ENCODE data around the gene SURF2.

Gene SURF2

DNA sequence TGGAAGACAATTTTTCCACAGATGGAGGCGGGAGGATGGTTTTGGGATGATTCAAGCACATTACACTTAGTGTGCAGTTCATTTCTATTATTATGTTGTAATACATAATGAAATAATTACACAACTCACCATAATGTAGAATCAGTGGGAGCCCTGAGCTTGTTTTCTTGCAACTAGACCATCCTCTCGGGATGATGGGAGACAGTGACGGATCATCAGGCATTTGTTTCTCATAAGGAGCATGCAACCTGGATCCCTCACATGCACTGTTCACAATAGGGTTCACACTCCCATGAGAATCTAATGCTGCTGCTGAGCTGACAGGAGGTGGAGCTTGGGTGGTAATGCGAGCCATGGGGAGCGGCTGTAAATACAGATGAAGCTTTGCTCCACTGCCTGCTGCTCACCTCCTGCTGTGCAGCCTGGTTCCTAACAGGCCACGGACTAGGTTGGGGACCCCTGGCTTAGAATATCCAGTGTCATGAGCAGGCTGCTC lies 21.4 kb downstream of the SURF2 start:
- no CpG with 5 or more reads among the region's 6 CpGs for WGBS (ENCODE audit: insufficient coverage, insufficient read length)
- no peaks in the 10 kb centered on the region for H3K36me3 ChIP-seq (ENCODE audit: control insufficient read depth, insufficient read depth, low read length)

DNA sequence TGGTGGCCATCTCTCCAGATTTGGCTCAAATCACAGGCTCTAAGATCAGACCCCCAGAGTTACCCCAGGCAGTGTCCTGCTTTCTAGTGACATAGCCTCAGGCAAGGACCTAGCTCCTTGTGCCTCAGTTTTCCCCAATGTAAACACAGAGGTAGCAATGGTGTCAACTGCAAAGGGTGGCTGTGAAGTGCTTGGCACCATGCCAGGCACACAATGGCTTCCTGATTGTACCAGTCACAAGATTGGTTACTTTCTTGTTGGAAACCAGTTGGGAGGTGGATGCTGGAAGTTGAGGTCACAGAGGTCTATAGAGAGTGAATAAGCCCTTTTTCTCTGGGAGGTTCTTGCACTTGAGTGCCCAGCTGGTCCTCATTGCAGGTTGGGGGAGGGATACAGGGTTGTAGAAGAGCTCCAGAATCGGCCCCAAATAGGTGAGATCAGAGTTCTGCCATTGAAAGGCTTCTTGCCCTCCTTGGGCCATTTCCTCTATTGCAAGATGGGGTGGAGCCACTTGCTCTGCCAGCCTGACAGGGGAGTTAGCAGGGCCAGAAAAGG lies 22.1 kb downstream of the SURF2 start:
- no peak for DNase-seq (ENCODE audit: low read depth, low spot score)
- Histone ChIP-seq H3K9me3 (ENCODE audit: control insufficient read depth, insufficient read depth, low read length) (no peaks in the 10 kb centered on the region; the same call in 1 of the 2 replicates), H3K27ac (ENCODE audit: low read length) (no peak overlapping the region), H3K4me3 (ENCODE audit: low read length) (no peak overlapping the region), H3K36me3 (ENCODE audit: control insufficient read depth, insufficient read depth, low read length) (no peaks in the 10 kb centered on the region), H3K27me3 (ENCODE audit: control insufficient read depth, insufficient read depth, low read length) (no peaks in the 10 kb centered on the region), H3K4me1 (ENCODE audit: control insufficient read depth, insufficient read depth, low read length) (no peaks in the 10 kb centered on the region)
- no CpG with 5 or more reads among the region's 1 CpG for WGBS (ENCODE audit: insufficient coverage, insufficient read length)

More for the DNA sequence above, 21.4 kb downstream of the SURF2 start:
- Histone ChIP-seq H3K27me3 (ENCODE audit: control insufficient read depth, insufficient read depth, low read length) (no peaks in the 10 kb centered on the region), H3K9me3 (ENCODE audit: control insufficient read depth, insufficient read depth, low read length) (no peaks in the 10 kb centered on the region; the same call in 1 of the 2 replicates), H3K4me3 (ENCODE audit: low read length) (no peak overlapping the region), H3K27ac (ENCODE audit: low read length) (no peak overlapping the region), H3K4me1 (ENCODE audit: control insufficient read depth, insufficient read depth, low read length) (no peaks in the 10 kb centered on the region)
- DNase-seq (ENCODE audit: low read depth, low spot score), result no peak

DNA sequence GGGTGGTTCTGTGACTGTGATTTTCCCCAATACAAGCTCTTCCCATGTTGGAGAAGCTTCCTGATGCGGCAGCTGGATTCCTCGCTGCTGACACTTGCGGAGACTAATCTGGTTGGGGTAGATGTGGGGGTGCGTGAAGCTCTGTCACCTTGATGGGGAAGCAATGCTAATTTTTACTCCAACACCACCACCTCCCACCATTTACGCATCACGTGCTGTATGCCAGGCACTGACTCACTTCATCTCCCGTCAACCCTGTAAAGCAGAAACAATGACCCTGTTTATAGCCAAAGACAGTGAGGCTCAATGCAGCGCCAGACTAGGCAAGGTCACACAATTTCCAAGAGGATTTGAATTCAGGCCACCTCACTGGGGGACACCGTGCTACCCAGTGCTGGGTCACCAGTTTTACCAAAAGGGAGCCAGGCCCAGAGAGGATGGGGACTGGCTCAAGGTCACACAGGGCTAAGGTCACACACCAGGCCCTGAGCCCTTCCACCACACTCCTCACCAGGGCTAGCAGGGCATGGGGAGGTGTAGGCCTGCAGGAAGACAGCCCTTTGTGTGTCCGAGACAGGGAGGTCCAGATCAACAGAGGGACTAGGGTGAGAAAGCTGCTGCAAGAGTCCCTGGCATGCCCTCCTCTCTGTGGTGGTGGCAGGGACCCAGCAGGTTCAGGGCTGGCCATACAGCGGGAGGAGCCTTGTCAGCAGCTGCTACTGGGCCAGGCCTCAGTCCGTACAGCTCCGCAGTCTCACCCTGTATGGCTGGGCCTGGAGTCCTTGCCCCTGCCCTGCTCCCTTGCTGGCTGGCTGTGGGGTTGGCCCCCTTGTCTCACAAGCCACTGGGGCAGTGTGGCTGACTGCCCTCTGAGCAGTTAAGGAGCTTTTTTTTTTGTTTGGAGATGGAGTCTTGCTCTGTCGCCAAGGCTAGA lies 23.1 kb downstream of the SURF2 start:
- Histone ChIP-seq H3K27ac (ENCODE audit: low read length) (no peak overlapping the region), H3K4me3 (ENCODE audit: low read length) (no peak overlapping the region), H3K36me3 (ENCODE audit: control insufficient read depth, insufficient read depth, low read length) (no peaks in the 10 kb centered on the region), H3K9me3 (ENCODE audit: control insufficient read depth, insufficient read depth, low read length) (no peaks in the 10 kb centered on the region; the same call in 1 of the 2 replicates), H3K27me3 (ENCODE audit: control insufficient read depth, insufficient read depth, low read length) (no peaks in the 10 kb centered on the region), H3K4me1 (ENCODE audit: control insufficient read depth, insufficient read depth, low read length) (no peaks in the 10 kb centered on the region)
- DNase-seq (ENCODE audit: low read depth, low spot score), result no peak
- no CpG with 5 or more reads among the region's 14 CpGs for WGBS (ENCODE audit: insufficient coverage, insufficient read length)

DNA sequence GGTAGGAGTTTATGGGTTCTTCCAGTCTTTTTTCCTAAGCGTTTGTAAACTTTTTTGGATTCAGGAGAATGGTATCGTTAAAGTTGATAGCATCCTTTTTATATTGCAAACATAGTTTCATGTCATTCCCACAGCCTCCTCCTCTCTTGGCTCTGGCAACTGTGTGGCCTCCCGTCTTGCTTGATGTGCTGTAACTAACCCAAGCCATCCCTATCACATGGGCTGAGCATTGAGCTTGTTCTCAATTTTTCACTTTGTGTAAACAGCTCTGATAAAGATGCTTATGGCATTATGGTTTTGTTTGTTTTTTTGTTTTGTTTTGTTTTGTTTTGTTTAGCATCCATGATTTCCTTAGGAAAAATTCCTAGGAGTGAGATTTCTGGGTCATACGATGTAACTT lies 24.4 kb downstream of the SURF2 start:
- Histone ChIP-seq H3K27ac (ENCODE audit: low read length) (no peak overlapping the region), H3K36me3 (ENCODE audit: control insufficient read depth, insufficient read depth, low read length) (no peaks in the 10 kb centered on the region), H3K4me1 (ENCODE audit: control insufficient read depth, insufficient read depth, low read length) (no peaks in the 10 kb centered on the region), H3K27me3 (ENCODE audit: control insufficient read depth, insufficient read depth, low read length) (no peaks in the 10 kb centered on the region), H3K9me3 (ENCODE audit: control insufficient read depth, insufficient read depth, low read length) (no peaks in the 10 kb centered on the region; the same call in 1 of the 2 replicates), H3K4me3 (ENCODE audit: low read length) (no peak overlapping the region)
- DNase-seq (ENCODE audit: low read depth, low spot score), result no peak
- WGBS (ENCODE audit: insufficient coverage, insufficient read length), result no CpG with 5 or more reads among the region's 4 CpGs

DNA sequence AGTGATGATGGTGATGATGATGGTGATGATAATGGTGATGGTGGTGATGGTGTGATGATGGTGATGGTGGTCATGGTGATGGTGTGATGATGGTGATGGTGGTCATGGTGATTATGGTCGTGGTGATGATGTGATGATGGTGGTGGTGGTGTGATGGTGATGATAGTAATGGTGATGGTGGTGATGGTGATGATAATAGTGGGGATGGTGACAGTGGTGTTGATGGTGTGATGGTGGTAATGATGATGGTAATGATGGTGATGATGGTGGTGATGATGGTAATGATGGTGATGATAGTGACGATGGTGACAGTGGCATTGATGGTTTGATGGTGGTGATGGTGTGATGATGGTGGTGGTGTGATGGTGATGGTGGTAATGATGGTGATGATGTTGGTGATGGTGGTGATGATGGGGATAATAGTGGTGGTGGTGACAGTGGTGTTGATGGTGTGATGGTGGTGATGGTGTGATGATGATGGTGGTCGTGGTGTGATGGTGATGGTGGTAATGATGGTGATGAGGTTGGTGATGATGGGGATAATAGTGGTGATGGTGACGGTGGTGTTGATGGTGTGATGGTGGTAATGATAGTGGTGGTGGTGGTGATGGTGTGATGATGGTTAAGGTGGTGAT lies 26.3 kb downstream of the SURF2 start:
- DNase-seq (ENCODE audit: low read depth, low spot score), result no peak
- H3K9me3 ChIP-seq (ENCODE audit: control insufficient read depth, insufficient read depth, low read length), result no peaks in the 10 kb centered on the region; the same call in 1 of the 2 replicates
- no peaks in the 10 kb centered on the region for H3K27me3 ChIP-seq (ENCODE audit: control insufficient read depth, insufficient read depth, low read length)
- WGBS (ENCODE audit: insufficient coverage, insufficient read length), result 100% methylated on average over 4 of the region's 4 CpGs
- no peak overlapping the region for H3K27ac ChIP-seq (ENCODE audit: low read length)
- H3K4me1 ChIP-seq (ENCODE audit: control insufficient read depth, insufficient read depth, low read length), result no peaks in the 10 kb centered on the region
- no peaks in the 10 kb centered on the region for H3K36me3 ChIP-seq (ENCODE audit: control insufficient read depth, insufficient read depth, low read length)
- H3K4me3 ChIP-seq (ENCODE audit: low read length), result no peak overlapping the region

DNA sequence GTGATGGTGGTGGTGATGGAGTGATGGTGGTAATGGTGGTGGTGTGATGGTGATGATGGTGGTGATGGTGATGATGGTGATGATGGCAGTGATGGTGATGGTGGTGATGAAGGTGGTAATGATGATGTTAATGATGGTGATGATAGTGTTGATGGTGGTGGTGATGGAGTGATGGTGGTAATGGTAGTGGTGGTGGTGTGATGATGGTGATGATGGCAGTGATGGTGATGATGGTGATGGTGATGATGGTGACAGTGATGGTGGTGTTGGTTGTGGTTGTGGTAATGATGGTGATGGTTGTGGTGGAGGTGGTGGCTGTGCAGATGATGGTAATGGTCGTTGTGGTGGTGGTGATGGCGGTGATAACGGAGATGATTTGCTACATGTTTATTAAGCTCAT lies 27.1 kb downstream of the SURF2 start:
- Histone ChIP-seq H3K4me3 (ENCODE audit: low read length) (no peak overlapping the region), H3K27me3 (ENCODE audit: control insufficient read depth, insufficient read depth, low read length) (no peaks in the 10 kb centered on the region), H3K36me3 (ENCODE audit: control insufficient read depth, insufficient read depth, low read length) (no peaks in the 10 kb centered on the region), H3K27ac (ENCODE audit: low read length) (no peak overlapping the region), H3K9me3 (ENCODE audit: control insufficient read depth, insufficient read depth, low read length) (no peaks in the 10 kb centered on the region), H3K4me1 (ENCODE audit: control insufficient read depth, insufficient read depth, low read length) (no peaks in the 10 kb centered on the region)
- no CpG with 5 or more reads among the region's 3 CpGs for WGBS (ENCODE audit: insufficient coverage, insufficient read length)
- no peak for DNase-seq (ENCODE audit: low read depth, low spot score)

DNA sequence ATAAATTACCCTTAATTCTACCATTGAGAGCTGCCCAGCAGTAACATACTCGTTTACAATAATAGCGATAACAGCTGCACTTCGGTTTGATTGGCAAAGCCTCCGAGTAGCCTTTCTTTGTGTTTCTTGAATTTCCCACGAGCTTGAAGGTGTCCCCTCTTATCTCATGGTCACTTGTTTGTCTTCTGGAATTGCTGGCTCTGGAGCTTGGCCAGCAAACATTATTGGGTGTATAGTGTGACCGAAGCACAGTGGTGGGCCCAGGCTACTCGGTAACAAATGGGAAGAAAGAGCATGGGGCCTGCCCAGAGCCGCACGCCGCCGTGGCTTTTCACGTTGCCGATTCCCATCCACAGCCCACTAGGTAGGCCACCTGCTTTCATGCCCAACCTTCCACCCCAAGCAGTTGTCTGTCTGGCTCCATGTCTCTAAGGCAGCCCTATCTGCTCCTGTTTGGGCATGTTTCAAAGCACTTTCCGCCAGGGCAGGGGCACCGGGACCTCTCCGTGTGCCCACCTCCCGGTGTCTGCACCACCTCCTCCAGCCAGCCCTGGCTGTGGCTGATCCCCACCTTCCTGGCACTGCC lies 28.5 kb downstream of the SURF2 start:
- Histone ChIP-seq H3K27ac (ENCODE audit: low read length) (no peak overlapping the region), H3K9me3 (ENCODE audit: control insufficient read depth, insufficient read depth, low read length) (no peaks in the 10 kb centered on the region), H3K27me3 (ENCODE audit: control insufficient read depth, insufficient read depth, low read length) (no peaks in the 10 kb centered on the region), H3K4me3 (ENCODE audit: low read length) (no peak overlapping the region), H3K4me1 (ENCODE audit: control insufficient read depth, insufficient read depth, low read length) (no peaks in the 10 kb centered on the region), H3K36me3 (ENCODE audit: control insufficient read depth, insufficient read depth, low read length) (no peaks in the 10 kb centered on the region)
- WGBS (ENCODE audit: insufficient coverage, insufficient read length), result no CpG with 5 or more reads among the region's 17 CpGs
- DNase-seq (ENCODE audit: low read depth, low spot score), result no peak

DNA sequence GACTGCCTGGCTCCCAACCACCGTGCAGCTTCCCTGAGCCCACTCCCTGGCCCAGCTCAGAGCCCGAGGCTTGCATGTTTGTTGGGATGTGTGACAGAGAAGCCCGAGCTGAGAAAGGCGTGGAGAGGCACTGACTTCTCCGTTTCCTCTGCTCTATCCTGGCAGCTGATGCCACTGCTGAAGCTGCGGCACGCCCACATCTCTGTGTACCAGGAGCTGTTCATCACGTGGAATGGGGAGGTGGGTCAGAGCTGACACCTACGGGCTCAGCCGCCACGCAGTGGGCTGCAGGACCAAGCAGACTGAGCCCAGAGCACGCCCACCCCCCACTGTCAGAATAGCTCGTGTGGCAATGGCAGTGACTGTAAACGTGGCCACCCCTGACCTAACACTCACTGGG lies 29.1 kb downstream of the SURF2 start:
- Histone ChIP-seq H3K4me3 (ENCODE audit: low read length) (no peak overlapping the region), H3K9me3 (ENCODE audit: control insufficient read depth, insufficient read depth, low read length) (no peaks in the 10 kb centered on the region), H3K36me3 (ENCODE audit: control insufficient read depth, insufficient read depth, low read length) (no peaks in the 10 kb centered on the region), H3K27me3 (ENCODE audit: control insufficient read depth, insufficient read depth, low read length) (no peaks in the 10 kb centered on the region), H3K4me1 (ENCODE audit: control insufficient read depth, insufficient read depth, low read length) (no peaks in the 10 kb centered on the region), H3K27ac (ENCODE audit: low read length) (no peak overlapping the region)
- DNase-seq (ENCODE audit: low read depth, low spot score), result no peak
- WGBS (ENCODE audit: insufficient coverage, insufficient read length), result no CpG with 5 or more reads among the region's 14 CpGs

DNA sequence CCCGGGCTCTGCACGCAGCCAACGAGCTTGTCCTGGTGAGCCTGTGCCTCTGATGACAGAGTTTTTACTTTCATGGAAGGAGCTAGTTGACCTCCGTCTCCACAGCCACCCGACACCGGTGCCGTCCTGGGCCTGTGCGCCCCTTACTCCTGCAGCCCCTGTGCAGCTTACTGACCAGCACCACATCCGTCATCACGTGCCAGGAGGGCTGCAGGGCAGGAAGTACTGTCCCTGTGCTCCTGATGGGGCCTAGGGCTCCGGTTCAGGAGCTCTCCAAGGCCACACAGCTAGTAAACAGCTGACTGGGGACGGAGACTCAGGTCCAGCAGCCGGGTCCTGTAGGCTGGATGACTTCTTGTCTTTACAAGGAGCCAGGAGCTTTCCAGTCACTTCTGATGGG lies 30.0 kb downstream of the SURF2 start:
- no peak for DNase-seq (ENCODE audit: low read depth, low spot score)
- Histone ChIP-seq H3K4me3 (ENCODE audit: low read length) (no peak overlapping the region), H3K36me3 (ENCODE audit: control insufficient read depth, insufficient read depth, low read length) (no peaks in the 10 kb centered on the region), H3K4me1 (ENCODE audit: control insufficient read depth, insufficient read depth, low read length) (no peaks in the 10 kb centered on the region), H3K27me3 (ENCODE audit: control insufficient read depth, insufficient read depth, low read length) (no peaks in the 10 kb centered on the region), H3K9me3 (ENCODE audit: control insufficient read depth, insufficient read depth, low read length) (no peaks in the 10 kb centered on the region), H3K27ac (ENCODE audit: low read length) (no peak overlapping the region)
- WGBS (ENCODE audit: insufficient coverage, insufficient read length), result no CpG with 5 or more reads among the region's 13 CpGs

DNA sequence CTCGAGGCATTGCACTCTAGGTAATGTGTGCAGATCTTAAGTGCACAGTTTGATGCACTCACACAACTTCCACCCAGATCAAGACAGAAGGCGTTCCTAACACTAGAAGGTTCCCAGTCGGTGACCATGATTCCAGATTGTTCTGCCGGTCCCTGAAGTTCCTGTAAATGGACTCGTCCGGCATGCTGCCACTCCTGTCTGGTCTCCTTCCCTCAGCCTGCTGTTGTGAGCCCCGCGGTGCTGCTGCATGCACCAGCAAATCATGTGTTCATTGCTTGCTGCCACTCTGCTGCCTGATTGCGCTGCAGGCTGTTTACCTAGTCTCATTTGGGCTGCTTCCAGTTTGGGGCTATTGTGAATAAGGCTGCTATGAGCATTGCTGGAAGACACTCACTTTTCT lies 31.3 kb downstream of the SURF2 start:
- Histone ChIP-seq H3K27me3 (ENCODE audit: control insufficient read depth, insufficient read depth, low read length) (no peaks in the 10 kb centered on the region), H3K4me3 (ENCODE audit: low read length) (no peak overlapping the region), H3K27ac (ENCODE audit: low read length) (no peak overlapping the region), H3K9me3 (ENCODE audit: control insufficient read depth, insufficient read depth, low read length) (no peaks in the 10 kb centered on the region), H3K36me3 (ENCODE audit: control insufficient read depth, insufficient read depth, low read length) (no peaks in the 10 kb centered on the region), H3K4me1 (ENCODE audit: control insufficient read depth, insufficient read depth, low read length) (no peaks in the 10 kb centered on the region)
- WGBS (ENCODE audit: insufficient coverage, insufficient read length), result no CpG with 5 or more reads among the region's 9 CpGs
- no peak for DNase-seq (ENCODE audit: low read depth, low spot score)

Measured in iPS DF 6.9 (cell line).